T-helper 17 cell (primary cell): Measurements from ENCODE around the gene GBP3. TPM values are rescaled to one million over a fixed set of nuclear protein-coding genes. Genes with fewer than 3 reads are reported as not detected.
"Not testable (repeated sequence)": the region's sequence is repeated elsewhere in the genome, so short reads cannot be mapped to it uniquely, and the experiment has no call there.

Experiments used
- ATAC-seq: fragments of 150-1000 bp; cut with Tn5 transposase; 2 replicates; pipeline ENCODE4 v1.10.0; 2021; ENCODE audit warnings: mild to moderate bottlenecking, moderate library complexity
- DNase-seq, 3 donors: peaks; one replicate each; pipeline versions ENCODE4 v3.0.0 to v3.0.0-alpha.2; 2020 to 2021
- H3K9me3 ChIP-seq: one replicate; pipeline ENCODE4 v1.7.0; 2013; ENCODE audit warnings: low read length, mild to moderate bottlenecking; ENCODE audit not compliant: control insufficient read depth, poor library complexity, severe bottlenecking
- H3K27ac Mint-ChIP-seq: one replicate; pipeline ENCODE4 v1.8.0; 2022; ENCODE audit warnings: mild to moderate bottlenecking, moderate library complexity, mixed read lengths
- H3K27me3 Mint-ChIP-seq: one replicate; pipeline ENCODE4 v1.8.0; 2022; ENCODE audit warnings: mixed read lengths
- H3K36me3 Mint-ChIP-seq: one replicate; pipeline ENCODE4 v1.8.0; 2022; ENCODE audit warnings: low read depth, mixed read lengths
- H3K4me1 Mint-ChIP-seq: one replicate; pipeline ENCODE4 v1.8.0; 2022; ENCODE audit warnings: mild to moderate bottlenecking, mixed read lengths
- H3K4me3 Mint-ChIP-seq: one replicate; pipeline ENCODE4 v1.8.0; 2022; ENCODE audit warnings: mild to moderate bottlenecking, moderate library complexity, mixed read lengths
- total RNA-seq, 4 donors: library from RNA in 2 of 4; stranded (reverse) in 2 of 4; gene quantifications; one replicate each; pipeline ENCODE4 v1.2.3 and lab custom pipeline; 2022 to 2026

Gene GBP3
- total RNA-seq, 2 donors from 2014 or later, result 18.3 to 21.9 TPM

GRCh38 chr1:89049187-89049586, 26.5 kb upstream of the GBP3 start:
- not testable (repeated sequence) for H3K27me3 Mint-ChIP-seq, H3K36me3 Mint-ChIP-seq, H3K27ac Mint-ChIP-seq, H3K4me3 Mint-ChIP-seq, ATAC-seq, H3K9me3 ChIP-seq, H3K4me1 Mint-ChIP-seq, DNase-seq

- Mint-ChIP-seq H3K27me3 (no peaks in the 10 kb centered on the region), H3K4me3 (no peak overlapping the region), H3K4me1 (peaks cover 4% of the 10 kb centered on the region), H3K36me3 (peaks cover 3% of the 10 kb centered on the region), H3K27ac (no peak overlapping the region)
- peaks cover 5% of the 10 kb centered on the region for H3K9me3 ChIP-seq
- DNase-seq, result no peak
- ATAC-seq, result no peak
These were observed 25.1 kb upstream of the GBP3 start for GRCh38 chr1:89047734-89048133.

- not testable (repeated sequence) for H3K4me3 Mint-ChIP-seq, H3K27me3 Mint-ChIP-seq, H3K36me3 Mint-ChIP-seq, DNase-seq, H3K27ac Mint-ChIP-seq, H3K9me3 ChIP-seq, H3K4me1 Mint-ChIP-seq
- ATAC-seq, result peak; percentile 47
These were observed 23.9 kb upstream of the GBP3 start for GRCh38 chr1:89046318-89047183.

- H3K9me3 ChIP-seq, result peaks cover 5% of the 10 kb centered on the region
- H3K27ac Mint-ChIP-seq, result no peak overlapping the region
- H3K36me3 Mint-ChIP-seq, result peaks cover 3% of the 10 kb centered on the region
- ATAC-seq, result no peak
- no peak for DNase-seq
- peaks cover 5% of the 10 kb centered on the region for H3K4me1 Mint-ChIP-seq
- no peaks in the 10 kb centered on the region for H3K27me3 Mint-ChIP-seq
- H3K4me3 Mint-ChIP-seq, result no peak overlapping the region
These were observed 22.5 kb upstream of the GBP3 start for GRCh38 chr1:89044970-89045721.

- ATAC-seq, result no peak
- Mint-ChIP-seq H3K4me1 (peaks cover 12% of the 10 kb centered on the region), H3K27ac (no peak overlapping the region), H3K36me3 (peaks cover 3% of the 10 kb centered on the region), H3K4me3 (no peak overlapping the region), H3K27me3 (no peaks in the 10 kb centered on the region)
- DNase-seq, result no peak
- H3K9me3 ChIP-seq, result peaks cover 5% of the 10 kb centered on the region
These were observed 21.3 kb upstream of the GBP3 start for GRCh38 chr1:89043940-89044339.

- ATAC-seq (no peak), DNase-seq (no peak)
- Mint-ChIP-seq H3K27ac (no peak overlapping the region), H3K4me1 (peaks cover 8% of the 10 kb centered on the region), H3K4me3 (no peak overlapping the region), H3K36me3 (peaks cover 3% of the 10 kb centered on the region), H3K27me3 (no peaks in the 10 kb centered on the region)
- peaks cover 5% of the 10 kb centered on the region for H3K9me3 ChIP-seq
These were observed 19.8 kb upstream of the GBP3 start for GRCh38 chr1:89042491-89042890.

- peaks cover 5% of the 10 kb centered on the region for H3K9me3 ChIP-seq
- H3K4me1 Mint-ChIP-seq, result peaks cover 8% of the 10 kb centered on the region
- no peaks in the 10 kb centered on the region for H3K27me3 Mint-ChIP-seq
- ATAC-seq (no peak), DNase-seq (no peak)
- no peak overlapping the region for H3K4me3 Mint-ChIP-seq
- peaks cover 3% of the 10 kb centered on the region for H3K36me3 Mint-ChIP-seq
- no peak overlapping the region for H3K27ac Mint-ChIP-seq
These were observed 19.1 kb upstream of the GBP3 start for GRCh38 chr1:89041721-89042120.

GRCh38 chr1:89041119-89041641, 18.5 kb upstream of the GBP3 start:
- H3K4me1 Mint-ChIP-seq, result peaks cover 8% of the 10 kb centered on the region
- peaks cover 5% of the 10 kb centered on the region for H3K9me3 ChIP-seq
- ATAC-seq (no peak), DNase-seq (no peak)
- H3K36me3 Mint-ChIP-seq, result peaks cover 3% of the 10 kb centered on the region
- no peak overlapping the region for H3K27ac Mint-ChIP-seq
- no peaks in the 10 kb centered on the region for H3K27me3 Mint-ChIP-seq
- no peak overlapping the region for H3K4me3 Mint-ChIP-seq

GRCh38 chr1:89040315-89040626, 17.6 kb upstream of the GBP3 start:
- H3K9me3 ChIP-seq, result peaks cover 5% of the 10 kb centered on the region
- DNase-seq, result no peak
- ATAC-seq, result no peak
- no peak overlapping the region for H3K4me3 Mint-ChIP-seq
- peaks cover 3% of the 10 kb centered on the region for H3K36me3 Mint-ChIP-seq
- no peak overlapping the region for H3K27ac Mint-ChIP-seq
- H3K27me3 Mint-ChIP-seq, result no peaks in the 10 kb centered on the region
- H3K4me1 Mint-ChIP-seq, result peaks cover 11% of the 10 kb centered on the region

GRCh38 chr1:89037186-89037585, 14.5 kb upstream of the GBP3 start:
- Mint-ChIP-seq H3K4me3 (no peak overlapping the region), H3K27me3 (no peaks in the 10 kb centered on the region), H3K4me1 (peaks cover 24% of the 10 kb centered on the region), H3K27ac (no peak overlapping the region), H3K36me3 (peaks cover 4% of the 10 kb centered on the region)
- no peak for ATAC-seq
- H3K9me3 ChIP-seq, result no peaks in the 10 kb centered on the region
- DNase-seq, result no peak

- DNase-seq (no peak), ATAC-seq (no peak)
- Mint-ChIP-seq H3K27ac (no peak overlapping the region), H3K4me1 (peaks cover 26% of the 10 kb centered on the region), H3K27me3 (no peaks in the 10 kb centered on the region), H3K36me3 (peaks cover 4% of the 10 kb centered on the region), H3K4me3 (no peak overlapping the region)
- no peaks in the 10 kb centered on the region for H3K9me3 ChIP-seq
These were observed 12.4 kb upstream of the GBP3 start for GRCh38 chr1:89035080-89035479.

- H3K36me3 Mint-ChIP-seq, H3K27me3 Mint-ChIP-seq, H3K9me3 ChIP-seq, ATAC-seq, H3K27ac Mint-ChIP-seq, DNase-seq: not testable (repeated sequence)
- H3K4me1 Mint-ChIP-seq, result peaks cover 26% of the 10 kb centered on the region
- peak overlapping the region; percentile 5 for H3K4me3 Mint-ChIP-seq
These were observed 11.3 kb upstream of the GBP3 start for GRCh38 chr1:89034004-89034403.

- Mint-ChIP-seq H3K27ac (peak overlapping the region; percentile 24), H3K4me3 (peak overlapping the region; percentile 8), H3K4me1 (peaks cover 20% of the 10 kb centered on the region)
- H3K36me3 Mint-ChIP-seq, DNase-seq, ATAC-seq, H3K9me3 ChIP-seq, H3K27me3 Mint-ChIP-seq: not testable (repeated sequence)
These were observed 6.4 kb upstream of the GBP3 start for GRCh38 chr1:89029051-89029450.
